ENCODE data around the gene KLHL15.

The KLHL15 gene

GRCh38 chrX:23952984-23953907 lies 73.7 kb downstream of the KLHL15 start:
- peak in 3 of 58 donors; percentile 0 for DNase-seq

GRCh38 chrX:23952391-23952790 lies 74.6 kb downstream of the KLHL15 start:
- DNase-seq, result no peak

GRCh38 chrX:23945206-23945605 lies 81.8 kb downstream of the KLHL15 start:
- DNase-seq, result no peak

- DNase-seq, result no peak
These were observed 82.8 kb downstream of the KLHL15 start for GRCh38 chrX:23944234-23944633.

DNA sequence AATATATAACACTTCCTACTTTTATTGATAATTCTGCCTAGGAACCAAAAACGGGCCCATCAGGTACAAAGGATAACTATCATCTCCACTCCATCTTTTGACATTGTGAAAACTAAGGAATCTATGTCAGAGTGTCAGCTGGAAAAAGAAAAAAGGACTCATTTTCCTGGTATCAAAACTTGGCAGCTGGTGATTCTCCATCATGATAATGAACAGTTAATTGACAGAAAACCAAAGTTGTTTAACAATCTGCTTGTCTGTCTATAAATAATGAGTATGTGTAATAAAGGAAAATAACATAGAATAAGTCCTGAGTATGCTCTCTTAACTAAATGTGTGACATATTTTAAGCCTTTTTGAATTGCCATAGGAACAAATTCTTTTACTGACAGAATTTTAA lies 87.8 kb downstream of the KLHL15 start:
- DNase-seq, result no peak

GRCh38 chrX:23938690-23939089 lies 88.3 kb downstream of the KLHL15 start:
- DNase-seq, result no peak

DNA sequence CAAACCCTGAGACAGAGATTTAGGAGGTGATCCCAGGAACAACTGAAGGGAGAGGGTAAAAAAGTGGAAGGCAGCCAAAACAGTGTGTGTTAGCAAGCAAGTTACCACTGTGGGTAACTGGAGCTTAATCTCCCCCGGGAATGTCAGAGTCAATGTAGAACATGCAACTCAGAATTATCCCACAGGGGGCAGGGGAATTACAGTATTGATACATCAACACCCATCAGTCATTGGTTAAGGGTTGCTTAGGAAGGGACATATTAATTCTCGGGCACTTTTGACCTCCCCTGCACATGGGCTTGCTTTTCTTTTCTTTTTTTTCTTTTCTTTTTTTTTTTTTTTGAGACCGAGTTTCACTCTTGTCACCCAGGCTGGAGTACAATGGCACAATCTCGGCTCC lies 89.9 kb downstream of the KLHL15 start:
- no peak for DNase-seq

DNA sequence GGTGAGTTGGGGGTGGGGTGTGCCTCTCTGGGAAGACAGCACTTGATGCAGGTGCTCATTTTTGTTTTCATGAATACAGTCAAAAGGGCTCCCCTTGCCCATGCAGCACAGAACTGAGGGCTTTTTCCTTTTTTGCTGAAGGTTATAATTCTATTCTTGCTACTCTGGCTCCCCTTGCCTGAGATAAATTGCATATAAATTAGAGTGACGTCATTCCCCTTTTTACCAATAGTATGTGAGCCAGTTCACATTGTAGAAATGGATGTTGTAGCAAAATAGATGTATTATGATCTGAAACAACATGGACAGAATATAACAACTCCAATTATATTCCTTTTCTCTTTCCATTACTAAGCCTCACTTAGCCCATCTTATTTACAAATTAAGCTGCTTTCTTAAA lies 90.8 kb downstream of the KLHL15 start:
- no peak for DNase-seq

DNA sequence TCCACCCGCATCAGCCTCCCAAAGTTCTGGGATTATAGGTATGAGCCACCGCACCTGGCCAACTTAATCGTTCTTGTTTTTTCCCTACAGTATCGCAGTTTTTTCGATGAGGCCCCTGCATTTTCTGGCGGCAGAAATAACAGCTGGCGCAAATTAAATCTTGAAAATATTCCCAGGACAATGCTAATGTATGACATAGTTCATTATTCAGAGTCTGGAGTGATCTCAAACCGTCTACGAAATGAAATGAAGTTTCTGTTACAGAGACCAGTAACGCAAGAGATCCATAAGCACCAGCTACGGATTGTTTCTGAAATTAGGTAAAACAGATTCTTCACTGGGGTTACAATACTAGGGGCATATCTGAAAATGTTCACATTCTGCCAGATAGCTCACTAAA lies 91.9 kb downstream of the KLHL15 start:
- DNase-seq, result no peak
